Endothelial cell of umbilical vein (primary cell): Measurements from ENCODE around the gene CCDC167. TPM values are rescaled to one million over a fixed set of nuclear protein-coding genes. Genes with fewer than 3 reads are reported as not detected.

Experiments used
- polyA plus RNA-seq, 4 experiments: library from polyadenylated mRNA; depleted of rRNA in 3 of 4; stranded (reverse) in 3 of 4; unstranded in 1 of 4; fragments of >200 nt; gene quantifications; 2 replicates each; pipeline versions ENCODE4 v1.2.1 to v1.2.3, GENCODE V29; 2011 to 2012; ENCODE audit warnings: missing spikeins in 1 of 4
- total RNA-seq: library from RNA; stranded (reverse); gene quantifications from 2 replicates; pipeline ENCODE4 v1.2.3, GENCODE V29; 2021

Gene CCDC167
- total and polyA plus RNA-seq, 2 donors (not counting 3 experiments of a cell fraction or from before 2014, with no cell fraction given): 46.6 to 105 TPM

Other genes starting within 250 kb of the CCDC167 start
- 12.7 and 13.6 TPM in 2 replicates for gene TBC1D22B, start 242.1 kb downstream of the CCDC167 start, total RNA-seq
- 11.1 and 13.1 TPM in 2 replicates for gene TBC1D22B, start 242.1 kb downstream of the CCDC167 start, polyA plus RNA-seq
- gene TMEM217, start 241.7 kb downstream of the CCDC167 start, total RNA-seq: 6.5 and 6.8 TPM in 2 replicates
- 15.8 and 27.5 TPM in 2 replicates for gene TMEM217, start 241.7 kb downstream of the CCDC167 start, polyA plus RNA-seq
- gene RNF8, start 145.9 kb downstream of the CCDC167 start, total RNA-seq: 26.2 and 27.3 TPM in 2 replicates
- gene RNF8, start 145.9 kb downstream of the CCDC167 start, polyA plus RNA-seq: 11.3 and 16.6 TPM in 2 replicates
- 36.4 and 38.0 TPM in 2 replicates for gene CMTR1, start 66.7 kb downstream of the CCDC167 start, total RNA-seq
- gene CMTR1, start 66.7 kb downstream of the CCDC167 start, polyA plus RNA-seq: 16.9 and 19.5 TPM in 2 replicates
- gene MDGA1, start 198.0 kb upstream of the CCDC167 start, total RNA-seq: 0.25 and 1.6 TPM in 2 replicates
- gene MDGA1, start 198.0 kb upstream of the CCDC167 start, polyA plus RNA-seq: 0.28 and 0.89 TPM in 2 replicates